Left ventricle myocardium inferior (tissue), 1 donor: ENCODE results near the gene SPDYA. TPM values are rescaled to one million over a fixed set of nuclear protein-coding genes. Genes with fewer than 3 reads are reported as not detected.
A peak's percentile ranks its signal among the peaks of the same experiment; 100 is the strongest.

Source experiments
- DNase-seq: peaks from one replicate; pipeline ENCODE4 v3.0.0-alpha.2; 2020
- H3K27ac ChIP-seq: fragments of 200-600 bp; replicated peaks from 2 replicates; pipeline ENCODE4 v1.8.0; 2021
- H3K27me3 ChIP-seq: fragments of 200-600 bp; 2 replicates; pipeline ENCODE4 v1.8.0; 2021; ENCODE audit warnings: low read depth
- H3K36me3 ChIP-seq: fragments of 200-600 bp; 2 replicates; pipeline ENCODE4 v1.8.0; 2021
- H3K4me1 ChIP-seq: fragments of 200-600 bp; 2 replicates; pipeline ENCODE4 v1.8.0; 2021
- H3K4me3 ChIP-seq: fragments of 200-600 bp; 2 replicates; pipeline ENCODE4 v1.8.0; 2021; ENCODE audit warnings: mild to moderate bottlenecking, moderate library complexity
- H3K9me3 ChIP-seq: fragments of 200-600 bp; replicated peaks from 2 replicates; pipeline ENCODE4 v1.8.0; 2021
- CTCF ChIP-seq: fragments of 200-600 bp; IDR thresholded peaks from 2 replicates; pipeline ENCODE4 v1.8.0; 2021; ENCODE audit warnings: antibody characterized with exemption, mild to moderate bottlenecking, borderline replicate concordance
- intact Hi-C: fragments of 100-400 bp; cut with micrococcal nuclease; formaldehyde crosslinking; loops from one replicate; pipeline ENCODE4 v1.11.0; 2022
- total RNA-seq: library from RNA; stranded (reverse); fragmentation: NEBNext Ultra II Directional; extraction: Animal tissue kit (Norgen Biotek cat#: 25700); gene quantifications from one replicate; pipeline ENCODE4 v1.2.1, GENCODE V29; 2021
- donor health status: DM: no; HTN: yes; CAD: no; lungs with severe emphysema.

The SPDYA gene
- total RNA-seq, 1 donor from 2014 or later: 0.14 TPM

- no peak overlapping the region for H3K27ac ChIP-seq
- no peaks in the 10 kb centered on the region for H3K9me3 ChIP-seq
- H3K27me3 ChIP-seq: no peaks in the 10 kb centered on the region
- no peak for DNase-seq
- H3K4me3 ChIP-seq: peak overlapping the region; percentile 71
- intact Hi-C loops: no loop called here
- H3K4me1 ChIP-seq: peaks cover 16% of the 10 kb centered on the region
- no peak for TF ChIP-seq CTCF
- H3K36me3 ChIP-seq: peaks cover 21% of the 10 kb centered on the region
Observed at GRCh38 chr2:28809927-28810326, 707 bp upstream of the SPDYA start.

GRCh38 chr2:28818053-28818452 is 7.4 kb downstream of the SPDYA start:
- TF ChIP-seq CTCF: no peak
- Histone ChIP-seq H3K27me3 (no peaks in the 10 kb centered on the region), H3K27ac (no peak overlapping the region), H3K4me1 (peaks cover 3% of the 10 kb centered on the region), H3K36me3 (no peaks in the 10 kb centered on the region), H3K4me3 (no peak overlapping the region), H3K9me3 (no peaks in the 10 kb centered on the region)
- intact Hi-C loops: no loop called here
- no peak for DNase-seq

GRCh38 chr2:28821295-28821958 is 10.8 kb downstream of the SPDYA start:
- H3K4me1 ChIP-seq: peaks cover 3% of the 10 kb centered on the region
- no peak overlapping the region for H3K27ac ChIP-seq
- no peaks in the 10 kb centered on the region for H3K9me3 ChIP-seq
- peak; percentile 75 for TF ChIP-seq CTCF
- H3K36me3 ChIP-seq: no peaks in the 10 kb centered on the region
- no peak for DNase-seq
- intact Hi-C loops: no loop called here
- no peaks in the 10 kb centered on the region for H3K27me3 ChIP-seq
- no peak overlapping the region for H3K4me3 ChIP-seq

- no peaks in the 10 kb centered on the region for H3K27me3 ChIP-seq
- H3K36me3 ChIP-seq: no peaks in the 10 kb centered on the region
- intact Hi-C loops: no loop called here
- DNase-seq: no peak
- H3K27ac ChIP-seq: no peak overlapping the region
- no peak for TF ChIP-seq CTCF
- H3K4me1 ChIP-seq: peaks cover 3% of the 10 kb centered on the region
- no peak overlapping the region for H3K4me3 ChIP-seq
- H3K9me3 ChIP-seq: no peaks in the 10 kb centered on the region
Observed at GRCh38 chr2:28822036-28822435, 11.4 kb downstream of the SPDYA start.

- no peak for TF ChIP-seq CTCF
- intact Hi-C loops: no loop called here
- no peaks in the 10 kb centered on the region for H3K9me3 ChIP-seq
- no peak for DNase-seq
- H3K27ac ChIP-seq: no peak overlapping the region
- H3K36me3 ChIP-seq: no peaks in the 10 kb centered on the region
- no peak overlapping the region for H3K4me3 ChIP-seq
- H3K27me3 ChIP-seq: no peaks in the 10 kb centered on the region
- peaks cover 3% of the 10 kb centered on the region for H3K4me1 ChIP-seq
Observed at GRCh38 chr2:28824207-28824606, 13.6 kb downstream of the SPDYA start.
